Muscle of leg (tissue), 11 donors: Measurements from ENCODE around the gene FTL. TPM values are rescaled to one million over a fixed set of nuclear protein-coding genes. Genes with fewer than 3 reads are reported as not detected.

Experiments used
- DNase-seq: peaks from one replicate; pipeline ENCODE4 v3.0.0; 2013
- H3K27ac ChIP-seq: one replicate; pipeline ENCODE4 v1.5.1; 2013; ENCODE audit warnings: mild to moderate bottlenecking, low read length, control low read depth
- H3K27me3 ChIP-seq: one replicate; pipeline ENCODE4 v1.6.1; 2013; ENCODE audit warnings: low read length; ENCODE audit not compliant: control insufficient read depth, insufficient read depth
- H3K36me3 ChIP-seq: one replicate; pipeline ENCODE4 v1.6.1; 2013; ENCODE audit warnings: low read length; ENCODE audit not compliant: control insufficient read depth, insufficient read depth
- H3K4me1 ChIP-seq: one replicate; pipeline ENCODE4 v1.6.1; 2013; ENCODE audit warnings: low read length; ENCODE audit not compliant: control insufficient read depth, insufficient read depth
- H3K4me3 ChIP-seq: one replicate; pipeline ENCODE4 v1.5.1; 2013; ENCODE audit warnings: low read length, control low read depth
- H3K9me3 ChIP-seq: replicated peaks from 2 replicates; pipeline ENCODE4 v1.6.1; 2013; ENCODE audit warnings: low read depth, low read length; ENCODE audit not compliant: control insufficient read depth
- WGBS: methylation state at CpG from one replicate; pipeline ENCODE4 v1.1.5; 2013; ENCODE audit warnings: missing lambda C conversion rate; ENCODE audit not compliant: insufficient coverage; 5-methylcytosine and 5-hydroxymethylcytosine counted together
- polyA plus RNA-seq, 8 donors: library from polyadenylated mRNA; unstranded; fragments of 120-200 nt; gene quantifications; one replicate each; pipeline versions ENCODE4 v1.2.1 to v1.2.3, GENCODE V29; 2013; ENCODE audit warnings: inconsistent platforms in 1 of 8, low replicate concordance in 1 of 8; ENCODE audit not compliant: insufficient read length in 8 of 8, insufficient read depth in 1 of 8
- total RNA-seq: library from RNA; stranded (reverse); fragments of 120-200 nt; gene quantifications from one replicate; pipeline ENCODE4 v1.2.4, GENCODE V29; 2013

The FTL gene
- total and polyA plus RNA-seq, 9 donors, result 576 to 914 (median 756) TPM

DNA sequence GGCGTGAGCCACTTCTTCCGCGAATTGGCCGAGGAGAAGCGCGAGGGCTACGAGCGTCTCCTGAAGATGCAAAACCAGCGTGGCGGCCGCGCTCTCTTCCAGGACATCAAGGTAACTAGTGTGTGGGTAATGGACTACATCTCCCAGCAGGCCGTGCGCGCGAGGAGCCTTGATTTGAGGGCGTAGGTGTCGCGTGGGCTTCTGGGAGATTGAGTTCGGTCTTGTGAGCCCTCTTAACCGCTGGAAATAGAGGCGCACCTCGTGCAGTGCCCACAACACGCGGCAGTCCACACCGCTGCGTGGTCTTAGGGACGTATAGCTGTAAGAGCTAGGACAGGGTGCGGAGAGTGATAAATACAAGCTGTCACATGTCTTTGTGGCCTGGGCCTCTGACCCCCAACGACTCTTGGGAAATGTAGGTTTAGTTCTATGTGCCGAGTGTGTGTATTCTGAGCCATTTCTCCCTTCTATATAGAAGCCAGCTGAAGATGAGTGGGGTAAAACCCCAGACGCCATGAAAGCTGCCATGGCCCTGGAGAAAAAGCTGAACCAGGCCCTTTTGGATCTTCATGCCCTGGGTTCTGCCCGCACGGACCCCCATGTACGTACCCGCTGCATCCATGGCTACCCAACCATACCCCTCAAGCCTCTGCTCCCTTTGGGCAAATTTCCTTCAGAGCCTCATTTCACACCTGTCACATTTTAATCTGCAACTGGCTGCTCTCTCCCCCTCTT, 864 bp downstream of the FTL start:
- WGBS, result 10% methylated on average over 33 of the region's 36 CpGs
- H3K36me3 ChIP-seq, result peaks cover 41% of the 10 kb centered on the region
- peak overlapping the region; percentile 93 for H3K27ac ChIP-seq
- no peaks in the 10 kb centered on the region for H3K9me3 ChIP-seq
- H3K4me3 ChIP-seq, result peak overlapping the region; percentile 88
- peak; percentile 95 for DNase-seq
- H3K27me3 ChIP-seq, result no peaks in the 10 kb centered on the region
- peaks cover 33% of the 10 kb centered on the region for H3K4me1 ChIP-seq

DNA sequence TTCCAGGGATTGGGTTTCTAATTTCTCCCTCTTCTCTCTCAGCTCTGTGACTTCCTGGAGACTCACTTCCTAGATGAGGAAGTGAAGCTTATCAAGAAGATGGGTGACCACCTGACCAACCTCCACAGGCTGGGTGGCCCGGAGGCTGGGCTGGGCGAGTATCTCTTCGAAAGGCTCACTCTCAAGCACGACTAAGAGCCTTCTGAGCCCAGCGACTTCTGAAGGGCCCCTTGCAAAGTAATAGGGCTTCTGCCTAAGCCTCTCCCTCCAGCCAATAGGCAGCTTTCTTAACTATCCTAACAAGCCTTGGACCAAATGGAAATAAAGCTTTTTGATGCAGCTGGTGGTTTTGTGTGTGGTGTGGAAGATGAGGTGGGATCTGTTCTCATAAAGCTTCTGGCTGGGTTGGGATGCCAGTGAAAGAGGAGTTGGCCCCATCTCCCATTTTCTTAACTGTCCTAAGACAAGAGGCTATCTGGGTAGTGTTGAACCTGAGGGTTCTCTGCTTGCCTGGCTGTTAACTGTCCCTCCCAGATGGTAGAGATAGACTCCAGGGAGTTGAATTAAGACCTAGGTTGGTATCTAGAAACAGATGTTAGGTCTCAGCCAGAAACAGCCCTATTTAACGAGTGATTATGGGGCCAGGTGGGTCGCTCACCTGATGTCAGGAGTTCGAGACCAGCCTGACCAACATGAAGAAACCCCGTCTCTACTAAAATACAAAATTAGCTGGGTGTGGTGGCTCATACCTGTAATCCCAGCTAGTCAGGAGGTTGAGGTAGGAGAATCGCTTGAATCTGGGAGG, 1.6 kb downstream of the FTL start:
- Histone ChIP-seq H3K27me3 (no peaks in the 10 kb centered on the region), H3K27ac (peak overlapping the region; percentile 42), H3K36me3 (peaks cover 47% of the 10 kb centered on the region), H3K4me1 (peaks cover 33% of the 10 kb centered on the region), H3K4me3 (peak overlapping the region; percentile 88), H3K9me3 (no peaks in the 10 kb centered on the region)
- WGBS, result 81% methylated on average over 5 of the region's 10 CpGs
- DNase-seq, result no peak

DNA sequence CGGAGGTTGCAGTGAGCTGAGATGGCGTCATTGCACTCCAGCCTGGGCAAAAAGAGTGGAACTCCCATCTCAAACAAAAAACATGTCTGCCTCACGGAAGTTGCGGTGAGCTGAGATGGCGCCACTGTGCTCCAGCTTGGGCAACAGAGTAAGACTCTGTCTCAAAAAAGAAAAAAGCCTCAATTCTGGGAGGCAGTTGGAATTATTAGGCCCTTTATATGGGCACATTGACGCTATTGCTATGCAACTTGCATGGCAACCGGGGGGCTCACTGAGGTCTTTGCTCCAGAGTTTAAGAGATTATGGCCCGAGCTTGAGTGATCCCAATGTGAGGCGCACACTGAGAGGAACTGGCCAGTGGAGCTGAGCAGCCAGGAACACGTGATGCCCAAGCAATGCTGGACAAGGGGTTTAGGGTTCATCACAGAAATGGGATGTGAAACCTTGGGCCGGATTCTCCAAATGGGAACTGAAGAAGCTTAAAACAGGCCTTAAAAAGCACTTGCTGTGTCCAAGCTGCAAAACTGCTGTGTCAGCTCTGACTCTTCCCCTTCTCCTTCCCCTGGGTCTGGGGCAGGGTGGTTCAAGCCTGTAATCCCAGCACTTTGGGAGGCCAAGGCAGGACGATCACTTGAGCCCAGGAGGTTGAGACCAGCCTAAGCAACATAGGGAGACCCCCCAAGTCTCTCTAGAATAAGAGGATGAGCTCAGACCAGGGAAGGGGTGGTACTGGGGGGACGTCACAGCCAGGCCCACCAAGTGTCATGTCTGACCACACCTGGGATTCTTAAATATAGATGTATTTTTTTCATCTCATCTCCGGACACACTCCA, 2.5 kb downstream of the FTL start:
- H3K36me3 ChIP-seq, result peaks cover 55% of the 10 kb centered on the region
- WGBS, result 85% methylated on average over 8 of the region's 14 CpGs
- peak; percentile 90 for DNase-seq
- no peak overlapping the region for H3K4me3 ChIP-seq
- peak overlapping the region; percentile 2 for H3K27ac ChIP-seq
- no peaks in the 10 kb centered on the region for H3K27me3 ChIP-seq
- peaks cover 29% of the 10 kb centered on the region for H3K4me1 ChIP-seq
- H3K9me3 ChIP-seq, result no peaks in the 10 kb centered on the region

DNA sequence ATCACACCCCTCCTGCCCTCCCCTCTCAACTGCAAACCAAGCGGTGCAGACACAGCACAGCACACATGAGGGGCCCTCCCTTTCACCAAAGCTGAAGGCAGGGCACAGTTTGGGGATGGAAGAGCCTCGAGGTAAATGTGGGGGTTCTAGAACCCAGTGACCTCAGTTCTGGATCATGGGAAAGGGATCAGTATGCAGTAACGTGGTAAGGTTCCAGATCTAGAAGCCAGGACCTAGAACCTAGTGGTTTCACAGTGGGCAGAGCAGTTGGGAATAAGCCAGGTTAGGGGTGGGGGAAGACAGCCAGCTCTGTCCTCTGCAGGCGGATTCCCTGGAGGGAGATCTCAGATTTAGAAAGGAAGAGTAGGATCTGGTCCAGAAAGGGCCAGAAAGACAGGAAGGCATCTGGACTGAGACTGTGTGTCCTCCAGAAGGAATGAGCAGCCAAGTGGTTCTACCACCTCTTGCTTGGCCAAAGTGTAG, 3.1 kb downstream of the FTL start:
- Histone ChIP-seq H3K9me3 (no peaks in the 10 kb centered on the region), H3K4me1 (peaks cover 26% of the 10 kb centered on the region), H3K27me3 (no peaks in the 10 kb centered on the region), H3K36me3 (peaks cover 57% of the 10 kb centered on the region), H3K4me3 (no peak overlapping the region), H3K27ac (peak overlapping the region; percentile 2)
- 77% methylated on average over 2 of the region's 4 CpGs for WGBS
- DNase-seq, result peak; percentile 36

DNA sequence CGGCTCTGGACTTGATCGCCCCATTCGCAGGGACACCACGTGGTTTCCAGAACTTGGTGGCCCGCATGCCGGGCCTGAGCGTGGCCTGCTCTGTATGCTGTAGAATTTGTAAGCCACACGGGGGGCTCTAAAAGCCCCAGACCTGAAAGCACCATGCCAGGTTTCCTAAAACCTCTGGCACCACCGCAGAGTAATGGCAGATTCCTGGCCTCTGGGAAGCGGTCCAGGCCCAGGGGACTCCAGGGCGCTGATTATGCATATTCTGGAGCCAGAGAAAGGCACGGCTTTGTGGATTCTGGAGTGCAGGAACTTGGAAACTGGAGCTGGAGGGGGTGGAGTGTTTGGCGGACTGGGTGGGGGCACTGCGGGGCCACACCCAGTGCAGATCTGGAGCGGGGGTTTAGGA, 3.7 kb downstream of the FTL start:
- no peak overlapping the region for H3K4me3 ChIP-seq
- H3K36me3 ChIP-seq, result peaks cover 63% of the 10 kb centered on the region
- H3K27me3 ChIP-seq, result no peaks in the 10 kb centered on the region
- peaks cover 20% of the 10 kb centered on the region for H3K4me1 ChIP-seq
- no peak for DNase-seq
- no peak overlapping the region for H3K27ac ChIP-seq
- WGBS, result 85% methylated on average over 14 of the region's 15 CpGs
- no peaks in the 10 kb centered on the region for H3K9me3 ChIP-seq

DNA sequence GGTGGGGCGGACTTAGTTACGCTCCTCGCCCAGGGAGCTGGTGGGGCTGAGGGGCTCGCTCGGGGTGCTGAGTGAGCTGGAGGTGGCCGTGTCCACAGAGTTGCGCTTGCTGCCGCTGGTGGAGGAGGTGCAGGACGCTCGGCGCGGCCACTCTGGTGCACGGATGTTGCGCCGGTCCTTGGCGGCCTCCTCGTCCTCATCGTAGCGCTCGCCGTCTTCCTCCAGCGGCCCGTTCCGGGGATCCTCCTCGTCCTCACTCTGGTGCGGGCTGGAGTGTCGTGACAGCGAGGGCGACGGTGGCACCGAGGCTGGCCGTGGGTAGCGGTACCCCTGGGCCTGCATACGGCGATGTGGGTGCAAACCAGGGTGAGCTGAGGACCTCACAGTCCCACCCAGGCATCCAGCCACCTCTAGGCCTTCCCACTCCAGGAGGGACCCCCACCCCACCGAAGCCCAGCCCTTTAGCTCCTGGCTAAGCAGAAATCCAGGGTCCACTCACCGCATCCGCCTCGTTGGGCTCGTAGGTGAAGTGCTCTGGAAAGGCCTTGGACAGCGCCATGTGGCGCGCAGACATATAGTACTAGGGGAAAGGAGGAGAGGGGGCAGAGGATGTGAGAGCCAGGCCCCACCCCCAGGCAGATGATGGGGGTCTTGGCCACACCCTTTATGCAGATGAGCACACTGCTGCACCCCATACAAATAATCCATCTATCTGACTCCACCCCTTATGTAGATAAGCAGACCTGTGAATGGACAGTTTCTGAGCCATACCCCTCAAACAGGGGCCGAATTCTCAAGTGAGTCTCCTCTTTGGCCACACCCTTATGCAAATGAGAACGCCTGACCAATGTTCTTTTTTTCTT, 4.4 kb downstream of the FTL start:
- H3K4me3 ChIP-seq, result no peak overlapping the region
- DNase-seq, result no peak
- no peaks in the 10 kb centered on the region for H3K27me3 ChIP-seq
- peaks cover 13% of the 10 kb centered on the region for H3K4me1 ChIP-seq
- 93% methylated on average over 32 of the region's 45 CpGs for WGBS
- H3K9me3 ChIP-seq, result no peaks in the 10 kb centered on the region
- no peak overlapping the region for H3K27ac ChIP-seq
- peaks cover 70% of the 10 kb centered on the region for H3K36me3 ChIP-seq

DNA sequence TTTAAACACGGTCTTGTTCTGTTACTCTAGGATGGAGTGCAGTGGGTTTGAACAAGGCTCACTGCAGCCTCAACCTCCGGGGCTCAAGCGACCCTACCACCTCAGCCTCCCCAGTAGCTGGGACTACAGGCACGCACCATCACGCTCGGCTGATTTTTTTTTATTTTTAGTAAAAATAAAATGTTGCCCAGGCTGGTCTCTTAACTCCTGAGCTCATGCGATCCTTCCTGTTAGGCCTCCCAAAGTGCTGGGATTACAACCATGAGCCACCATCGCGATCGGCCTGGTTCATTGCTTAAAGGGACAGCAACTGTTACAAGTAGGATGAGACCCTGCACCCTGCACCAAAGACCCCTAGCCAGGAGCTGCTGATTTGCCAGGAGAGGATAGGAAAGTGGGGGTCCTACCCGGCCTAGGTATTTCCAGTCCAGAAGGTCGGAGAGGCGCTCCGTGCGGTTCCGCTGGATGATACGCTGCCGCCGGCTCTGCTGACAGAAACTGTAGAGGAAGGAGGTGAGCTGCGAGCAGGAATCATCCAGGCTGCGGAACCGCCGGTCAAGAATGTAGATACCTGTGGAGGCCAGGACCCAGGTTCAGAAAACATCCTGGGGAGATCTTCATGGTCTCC, 5.1 kb downstream of the FTL start:
- no peak overlapping the region for H3K27ac ChIP-seq
- H3K4me3 ChIP-seq, result no peak overlapping the region
- WGBS, result 89% methylated on average over 16 of the region's 23 CpGs
- no peaks in the 10 kb centered on the region for H3K9me3 ChIP-seq
- DNase-seq, result no peak
- peaks cover 71% of the 10 kb centered on the region for H3K36me3 ChIP-seq
- peaks cover 10% of the 10 kb centered on the region for H3K4me1 ChIP-seq
- H3K27me3 ChIP-seq, result no peaks in the 10 kb centered on the region

DNA sequence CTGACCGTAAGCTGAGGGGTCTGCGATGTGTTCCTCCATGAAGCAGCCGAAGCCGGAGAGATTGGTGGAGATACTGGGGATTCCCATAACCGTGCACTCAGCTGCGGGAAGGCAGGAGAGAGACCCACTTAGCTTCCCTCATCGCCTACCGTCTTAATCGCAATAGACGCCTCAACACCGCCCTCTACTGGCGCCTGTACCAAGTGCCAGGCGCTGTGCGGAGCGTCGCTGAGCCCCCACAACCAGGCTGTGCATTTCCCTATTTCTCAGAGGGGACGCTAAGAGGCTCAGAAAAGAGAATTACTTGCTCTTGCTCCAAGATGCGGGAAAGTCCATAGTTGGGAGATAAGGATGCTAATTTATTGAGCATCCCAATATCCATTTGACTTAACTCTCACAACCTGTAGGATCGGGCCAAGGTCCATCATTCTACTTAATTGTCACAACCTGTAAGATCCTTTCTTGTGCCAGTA, 5.8 kb downstream of the FTL start:
- 0% methylated on average over 2 of the region's 19 CpGs for WGBS
- Histone ChIP-seq H3K36me3 (peaks cover 72% of the 10 kb centered on the region), H3K27ac (no peak overlapping the region), H3K9me3 (no peaks in the 10 kb centered on the region), H3K4me3 (no peak overlapping the region), H3K4me1 (peaks cover 8% of the 10 kb centered on the region), H3K27me3 (no peaks in the 10 kb centered on the region)
- peak; percentile 86 for DNase-seq
